Gastrocnemius medialis (tissue), 4 donors: Measurements from ENCODE around the gene MRPL38.

Source experiments
- POLR2A ChIP-seq, 2 donors: fragments of 450-650 bp; IDR thresholded peaks; one replicate each; pipeline ENCODE4 v1.6.1; 2017; ENCODE audit warnings: antibody characterized with exemption in 2 of 2, mild to moderate bottlenecking in 2 of 2, moderate library complexity in 2 of 2
- TF ChIP-seq, protein P1 (sequence below), 5 experiments: fragments of 450-650 bp in 3 of 5; fragments of 200-600 bp in 2 of 5; sonication (generic) in 2 of 5; IDR thresholded peaks in 4 of 5; conservative IDR thresholded peaks in 1 of 5; 1 replicate in 4 of 5; 2 replicates in 1 of 5; pipeline ENCODE4 v1.5.1; 2016 to 2019; ENCODE audit warnings: antibody characterized with exemption in 5 of 5, mild to moderate bottlenecking in 3 of 5, moderate library complexity in 3 of 5

DNA sequence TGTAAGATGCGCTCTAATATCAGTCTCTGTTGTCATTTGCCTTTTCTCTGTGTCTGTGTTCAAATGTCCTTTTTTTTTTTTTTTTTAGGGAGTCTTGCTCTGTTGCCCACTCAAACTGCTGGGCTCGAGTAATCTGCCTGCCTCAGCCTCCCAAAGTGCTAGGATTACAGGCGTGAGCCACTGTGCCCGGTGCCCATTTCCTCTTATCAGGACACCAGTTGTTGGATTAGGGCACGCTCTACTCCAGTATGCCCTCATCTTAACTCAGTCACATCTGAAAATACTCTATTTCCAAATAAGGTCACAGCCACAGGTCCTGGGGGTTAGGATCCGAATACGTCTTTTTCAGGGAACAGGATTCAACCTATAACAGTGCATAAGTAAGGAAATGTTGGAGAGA lies 24.4 kb downstream of the MRPL38 start:
- TF ChIP-seq, protein P1, sequence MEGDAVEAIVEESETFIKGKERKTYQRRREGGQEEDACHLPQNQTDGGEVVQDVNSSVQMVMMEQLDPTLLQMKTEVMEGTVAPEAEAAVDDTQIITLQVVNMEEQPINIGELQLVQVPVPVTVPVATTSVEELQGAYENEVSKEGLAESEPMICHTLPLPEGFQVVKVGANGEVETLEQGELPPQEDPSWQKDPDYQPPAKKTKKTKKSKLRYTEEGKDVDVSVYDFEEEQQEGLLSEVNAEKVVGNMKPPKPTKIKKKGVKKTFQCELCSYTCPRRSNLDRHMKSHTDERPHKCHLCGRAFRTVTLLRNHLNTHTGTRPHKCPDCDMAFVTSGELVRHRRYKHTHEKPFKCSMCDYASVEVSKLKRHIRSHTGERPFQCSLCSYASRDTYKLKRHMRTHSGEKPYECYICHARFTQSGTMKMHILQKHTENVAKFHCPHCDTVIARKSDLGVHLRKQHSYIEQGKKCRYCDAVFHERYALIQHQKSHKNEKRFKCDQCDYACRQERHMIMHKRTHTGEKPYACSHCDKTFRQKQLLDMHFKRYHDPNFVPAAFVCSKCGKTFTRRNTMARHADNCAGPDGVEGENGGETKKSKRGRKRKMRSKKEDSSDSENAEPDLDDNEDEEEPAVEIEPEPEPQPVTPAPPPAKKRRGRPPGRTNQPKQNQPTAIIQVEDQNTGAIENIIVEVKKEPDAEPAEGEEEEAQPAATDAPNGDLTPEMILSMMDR (IDR thresholded peaks at IDR 0.05 in 4 of 5, conservative IDR thresholded peaks at IDR 0.05 in 1 of 5), result no peak
- TF ChIP-seq POLR2A (IDR thresholded peaks at IDR 0.05), result no peak
